Hematopoietic multipotent progenitor cell (in vitro differentiated cells): ENCODE measurements around the gene SAE1. TPM values are rescaled to one million over a fixed set of nuclear protein-coding genes. Genes with fewer than 3 reads are reported as not detected.

Source experiments
- DNase-seq, 3 donors: peaks; one replicate each; pipeline ENCODE4 v3.0.0-alpha.2; 2011 to 2015; ENCODE audit warnings: low read depth in 2 of 3, low spot score in 2 of 3
- small RNA-seq: library from RNA; depleted of rRNA; stranded (forward); fragments of <200 nt; gene quantifications from one replicate; pipeline ENCODE3, GENCODE V24; 2012
- total RNA-seq: library from RNA; depleted of rRNA; stranded (reverse); fragments of >200 nt; gene quantifications from one replicate; pipeline ENCODE4 v1.2.3, GENCODE V29; 2012

The SAE1 gene
- total RNA-seq, 1 donor = 35.0 TPM

GRCh38 chr19:47258434-47258833 is 127.8 kb downstream of the SAE1 start:
- no peak for DNase-seq

GRCh38 chr19:47258895-47259555 is 128.4 kb downstream of the SAE1 start:
- no peak for DNase-seq

Small RNA genes within 50 kb of the gene (small RNA-seq; reads per million reads assigned to genes)
- gene MIR3190 = not detected

Other genes starting within 250 kb of the SAE1 start
- gene NPAS1, start 111.0 kb upstream of the SAE1 start, total RNA-seq = 1.3 TPM
- 28.3 TPM for gene TMEM160, start 82.2 kb upstream of the SAE1 start, total RNA-seq
- 19.4 TPM for gene ZC3H4, start 17.1 kb upstream of the SAE1 start, total RNA-seq
- 5.7 TPM for gene BBC3, start 100.4 kb downstream of the SAE1 start, total RNA-seq
- gene CCDC9, start 125.7 kb downstream of the SAE1 start, total RNA-seq = 6.5 TPM
- 2.2 TPM for gene INAFM1, start 144.1 kb downstream of the SAE1 start, total RNA-seq
- 0.81 TPM for gene C5AR1, start 179.0 kb downstream of the SAE1 start, total RNA-seq
- 0.81 TPM for gene C5AR2, start 201.3 kb downstream of the SAE1 start, total RNA-seq
- gene DHX34, start 218.5 kb downstream of the SAE1 start, total RNA-seq = 18.0 TPM